HG02623 (cell line): ENCODE data around the gene ZNF746.
"Not testable (repeated sequence)": the region's sequence is repeated elsewhere in the genome, so short reads cannot be mapped to it uniquely, and the experiment has no call there.

Experiments used
- ATAC-seq: cut with Tn5 transposase; IDR thresholded peaks from one replicate; pipeline ENCODE4 v1.9.1; 2021; ENCODE audit warnings: moderate library complexity; ENCODE audit not compliant: unreplicated experiment

ZNF746 gene

GRCh38 chr7:149459540-149460452, 37.8 kb downstream of the ZNF746 start:
- peak; percentile 29 for ATAC-seq

DNA sequence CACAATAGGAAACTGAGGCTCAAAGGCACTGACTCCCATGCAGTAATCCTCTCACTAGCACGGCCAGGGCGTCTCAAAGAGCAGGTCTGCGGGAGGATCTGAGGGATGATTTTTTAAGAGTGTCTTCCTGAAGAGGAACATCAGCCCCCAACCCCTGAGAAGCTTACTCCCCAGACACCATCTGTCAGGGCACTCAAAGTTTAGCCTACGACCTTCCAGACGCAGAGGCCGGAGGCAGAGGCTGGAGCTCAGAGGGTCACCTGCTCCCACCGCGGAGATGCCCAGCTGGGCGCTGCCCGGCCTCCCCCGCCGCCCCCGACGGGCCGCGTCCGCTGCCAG, 38.4 kb downstream of the ZNF746 start:
- no peak for ATAC-seq

GRCh38 chr7:149458235-149458634, 39.4 kb downstream of the ZNF746 start:
- ATAC-seq: no peak

DNA sequence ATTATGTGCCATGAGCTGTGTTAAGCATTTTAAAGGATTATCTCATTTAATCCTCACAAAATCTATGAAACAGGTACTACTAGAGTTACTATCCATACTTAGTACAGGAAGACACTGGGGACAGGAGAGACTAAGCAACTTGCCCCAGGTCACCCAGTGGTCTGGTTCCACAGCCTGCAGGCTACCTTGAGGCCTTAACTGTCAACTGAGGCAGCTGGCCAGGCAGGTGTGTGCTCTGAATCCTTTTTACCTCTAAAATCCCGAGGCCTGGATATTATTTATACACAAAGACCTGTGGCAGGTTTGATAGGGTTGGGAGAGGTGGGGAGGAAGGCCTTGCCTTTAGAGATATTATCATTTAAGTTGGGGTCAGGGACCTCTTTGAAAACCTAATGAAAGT, 39.8 kb downstream of the ZNF746 start:
- ATAC-seq: no peak

DNA sequence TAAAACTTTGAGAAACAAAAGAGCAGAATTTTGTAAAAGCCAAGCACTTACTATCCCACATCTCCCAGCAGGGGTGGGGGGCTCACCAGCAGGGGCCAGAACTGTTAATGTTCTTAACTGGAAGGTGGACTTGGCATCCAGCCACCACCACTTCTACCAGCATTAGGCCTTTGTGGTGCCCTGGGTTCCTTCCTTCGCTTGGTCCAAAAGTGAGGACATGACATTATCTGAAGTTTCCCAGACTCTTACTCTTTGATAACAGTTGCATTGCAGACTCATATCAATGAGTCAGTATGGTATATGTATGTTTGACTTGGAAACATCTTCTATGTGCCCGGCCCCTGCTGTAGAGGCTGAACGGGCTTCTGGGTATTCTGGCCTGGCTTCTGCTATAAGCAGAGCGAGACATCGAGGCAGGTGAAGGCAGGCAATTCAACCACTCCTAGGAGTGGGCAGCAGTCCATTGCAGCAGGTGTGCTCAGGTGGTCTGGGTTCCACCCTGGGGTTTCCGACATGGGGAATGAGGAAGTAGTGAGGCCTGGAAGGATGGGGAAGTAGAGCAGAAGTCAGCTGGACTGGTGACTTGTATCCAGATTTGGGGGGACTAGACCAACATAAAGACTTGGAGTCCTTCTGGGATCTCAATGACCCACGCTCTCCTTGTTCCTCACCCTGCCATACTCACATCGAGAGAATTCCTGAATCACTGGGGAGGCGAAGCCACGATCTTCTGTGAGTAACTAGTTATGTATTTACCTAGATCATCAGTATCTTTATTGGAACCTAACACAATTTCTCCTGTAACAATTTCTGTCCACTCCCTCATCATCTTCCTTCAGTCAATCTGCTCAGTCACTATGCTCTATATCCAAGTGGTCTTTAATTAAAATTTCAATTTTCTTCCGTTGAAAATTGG, 40.8 kb downstream of the ZNF746 start:
- ATAC-seq: no peak

- ATAC-seq: no peak
Observed at GRCh38 chr7:149455175-149455950, 42.2 kb downstream of the ZNF746 start.

DNA sequence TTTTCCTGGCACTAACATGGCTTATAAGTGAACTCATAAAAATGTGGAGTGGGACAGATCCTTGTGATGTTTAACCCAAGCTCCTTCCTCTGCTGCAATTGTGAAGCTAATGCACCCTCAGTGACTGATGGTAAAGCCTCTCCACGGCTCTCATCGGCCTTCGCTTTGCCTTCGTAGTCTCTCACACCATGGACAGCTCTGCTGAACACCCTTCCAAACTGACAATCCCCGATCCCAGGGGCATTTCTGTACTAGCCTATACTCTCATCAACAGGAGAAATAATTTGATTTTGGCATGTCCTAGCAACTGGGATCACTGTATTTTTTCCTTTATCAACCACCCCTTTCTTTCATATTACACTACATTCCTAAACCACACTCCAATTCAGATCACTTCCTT, 42.9 kb downstream of the ZNF746 start:
- no peak for ATAC-seq

GRCh38 chr7:149454006-149454405, 43.6 kb downstream of the ZNF746 start:
- ATAC-seq: no peak

- ATAC-seq: no peak
Observed at GRCh38 chr7:149450821-149451220, 46.8 kb downstream of the ZNF746 start.

- ATAC-seq: no peak
Observed at GRCh38 chr7:149449897-149450296, 47.7 kb downstream of the ZNF746 start.

- no peak for ATAC-seq
Observed at GRCh38 chr7:149448961-149449360, 48.6 kb downstream of the ZNF746 start.

DNA sequence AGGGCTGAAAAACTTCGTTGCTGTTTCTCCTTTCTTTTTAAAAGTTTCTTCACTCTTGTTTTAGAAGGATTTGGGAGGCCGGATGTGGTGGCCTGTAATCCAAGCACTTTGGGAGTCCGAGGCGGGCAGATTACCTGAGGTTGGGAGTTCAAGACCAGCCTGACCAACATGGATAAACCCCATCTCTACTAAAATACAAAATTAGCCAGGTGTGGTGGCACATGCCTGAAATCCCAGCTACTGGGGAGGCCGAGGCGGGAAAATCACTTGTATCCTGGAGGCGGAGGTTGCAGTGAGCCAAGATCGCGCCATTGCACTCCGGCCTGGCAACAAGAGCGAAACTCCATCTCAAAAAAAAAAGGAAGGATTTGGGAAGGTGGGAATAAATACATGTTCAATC, 51.6 kb downstream of the ZNF746 start:
- not testable (repeated sequence) for ATAC-seq

DNA sequence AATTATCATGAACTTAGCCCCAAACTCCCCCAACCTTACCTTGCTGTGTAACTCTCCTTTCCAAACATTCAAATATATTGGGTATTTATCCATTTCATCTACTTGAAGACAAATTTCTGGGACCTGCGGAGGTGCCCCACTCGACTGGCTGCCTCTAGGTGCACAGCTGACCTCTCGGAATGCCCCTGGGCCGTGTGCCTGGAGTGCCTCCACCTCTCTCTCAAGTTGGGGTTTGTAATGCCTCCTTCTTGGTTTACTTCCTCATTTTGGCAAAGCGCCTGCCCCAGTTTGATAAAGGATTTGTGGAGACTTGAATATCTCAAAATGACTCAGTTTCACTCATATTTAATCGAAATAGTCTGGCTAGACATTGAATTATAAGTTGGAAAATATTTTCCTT, 53.3 kb downstream of the ZNF746 start:
- no peak for ATAC-seq

DNA sequence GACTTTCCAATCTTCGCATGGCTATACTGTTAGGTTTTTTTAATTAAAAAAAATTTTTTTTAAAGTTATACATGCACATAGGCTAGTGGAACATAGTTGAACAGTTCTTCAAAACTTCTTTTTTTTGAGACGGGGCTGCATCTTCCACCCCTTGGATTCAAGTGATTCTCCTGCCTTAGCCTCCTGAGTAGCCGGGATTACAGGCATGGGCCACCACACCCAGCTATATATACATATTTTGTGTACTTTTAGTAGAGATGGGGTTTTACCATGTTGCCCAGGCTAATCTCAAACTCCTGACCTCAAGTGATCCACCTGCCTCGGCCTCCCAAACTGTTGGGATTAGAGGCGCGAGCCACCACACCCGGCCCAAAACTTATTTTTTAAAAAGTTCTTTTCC, 54.1 kb downstream of the ZNF746 start:
- no peak for ATAC-seq

- no peak for ATAC-seq
Observed at GRCh38 chr7:149442924-149443323, 54.7 kb downstream of the ZNF746 start.

GRCh38 chr7:149440222-149440621, 57.4 kb downstream of the ZNF746 start:
- no peak for ATAC-seq

DNA sequence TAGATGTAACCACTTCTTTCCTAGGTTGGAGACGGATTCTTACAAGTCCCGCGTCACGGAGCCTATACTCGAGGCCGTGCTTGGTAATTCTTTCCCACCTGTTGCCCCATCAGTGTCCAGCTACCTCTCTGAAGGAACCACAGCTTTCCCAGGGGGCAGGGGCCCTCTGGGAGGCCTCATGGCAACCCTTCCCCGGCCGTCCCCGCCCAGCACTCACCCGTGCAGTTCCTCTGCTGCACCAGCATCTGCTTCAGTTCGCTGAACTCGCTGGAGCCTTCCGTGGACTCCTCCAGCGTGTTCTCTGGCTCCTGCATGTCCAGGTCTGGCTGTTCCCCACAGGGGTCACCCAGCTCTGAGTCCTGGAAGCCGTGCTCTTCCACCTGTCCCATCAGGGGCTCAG, 61.3 kb downstream of the ZNF746 start:
- ATAC-seq: no peak

GRCh38 chr7:149433124-149433523, 64.5 kb downstream of the ZNF746 start:
- ATAC-seq: no peak

- no peak for ATAC-seq
Observed at GRCh38 chr7:149432121-149432691, 65.4 kb downstream of the ZNF746 start.

DNA sequence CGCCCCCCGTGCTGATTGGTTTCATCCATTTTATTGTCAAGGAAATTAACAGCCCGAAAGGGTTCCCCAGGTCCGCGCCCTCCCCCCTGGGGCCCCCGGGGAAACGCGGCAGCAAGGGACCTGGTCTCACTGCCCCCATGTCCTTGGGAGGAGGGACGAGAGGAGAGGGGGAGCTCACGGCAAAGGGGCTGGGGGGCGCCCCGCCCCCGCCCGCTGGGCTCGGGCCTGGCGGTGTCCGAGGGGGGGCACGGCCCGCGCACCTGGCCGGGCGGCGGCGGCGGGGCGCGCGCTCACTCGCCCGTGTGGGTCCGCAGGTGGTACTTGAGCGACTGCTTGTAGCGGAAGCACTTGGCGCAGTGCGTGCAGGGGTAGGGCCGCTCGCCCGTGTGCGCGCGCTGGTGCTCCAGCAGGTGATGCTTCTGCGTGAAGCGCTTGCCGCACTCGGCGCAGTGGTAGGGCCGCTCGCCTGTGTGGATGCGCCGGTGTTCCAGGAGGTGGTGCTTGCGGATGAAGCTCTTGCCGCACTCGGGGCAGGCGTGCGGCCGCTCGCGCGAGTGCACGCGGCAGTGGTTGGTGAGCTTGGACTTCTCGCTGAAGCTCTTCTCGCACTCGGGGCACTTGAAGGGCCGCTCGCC, 66.0 kb downstream of the ZNF746 start:
- ATAC-seq: no peak
